ENCODE measurements around the gene FAM81A. TPM values are rescaled to one million over a fixed set of nuclear protein-coding genes. Genes with fewer than 3 reads are reported as not detected.

Gene FAM81A
- polyA plus RNA-seq, 2 of the 4 experiments (the other 2 are of a cell fraction), result 13.1 to 15.1 TPM

GRCh38 chr15:59558851-59559250, 120.9 kb downstream of the FAM81A start:
- no peak overlapping the region for H3K4me2 ChIP-seq
- DNase-seq (ENCODE audit: low read depth in 1 of 2, low spot score in 1 of 2) (no peak), ATAC-seq (no peak), FAIRE-seq (no peak)
- WGBS (ENCODE audit: missing lambda C conversion rate), result 69% methylated on average over 1 of the region's 1 CpG
- H3K4me3 ChIP-seq, result no peak overlapping the region
- H3K9me3 ChIP-seq, result no peaks in the 10 kb centered on the region
- TF ChIP-seq CTCF (IDR thresholded peaks at IDR 0.05) (no peak), REST (IDR thresholded peaks at IDR 0.05) (no peak), KDM1A (IDR thresholded peaks at IDR 0.05; ENCODE audit: low read depth) (no peak), HOXB13 (CRISPR knock-in tag; IDR thresholded peaks at IDR 0.05; ENCODE audit: low read depth) (no peak)
- POLR2A ChIA-PET, result interaction anchor here (0.6 kb wide), 1 partner anchor 99 kb away, joined by 3 read pairs; the partner anchor contains the start of gene GTF2A2
- H3K4me1 ChIP-seq, result peaks cover 34% of the 10 kb centered on the region
- H3K27ac ChIP-seq, result no peak overlapping the region
- CTCF ChIA-PET, result interaction anchor here (0.6 to 22.0 kb wide), 6 partner anchors 20 to 311 kb away, joined by 3 to 312 read pairs (median 4); no protein-coding TSS in a partner anchor

- Histone ChIP-seq H3K27ac (no peak overlapping the region), H3K9me3 (peaks cover 21% of the 10 kb centered on the region), H3K4me1 (peaks cover 7% of the 10 kb centered on the region), H3K4me2 (no peak overlapping the region), H3K4me3 (no peak overlapping the region)
- CTCF ChIA-PET, result interaction anchor here (1.3 to 22.0 kb wide), 3 partner anchors 15 to 72 kb away, joined by 3 to 312 read pairs (median 7); no protein-coding TSS in a partner anchor
- WGBS (ENCODE audit: missing lambda C conversion rate), result 90% methylated on average over 4 of the region's 4 CpGs
- TF ChIP-seq CBX8 (IDR thresholded peaks at IDR 0.05), result no peak
- no peak for TF ChIP-seq JUN (IDR thresholded peaks at IDR 0.05)
- no peak for TF ChIP-seq ZNF302 (CRISPR knock-in tag; IDR thresholded peaks at IDR 0.05)
- no peak for TF ChIP-seq HDAC2 (IDR thresholded peaks at IDR 0.05)
- no peak for TF ChIP-seq FOSB (CRISPR knock-in tag; IDR thresholded peaks at IDR 0.05)
- TF ChIP-seq REST (IDR thresholded peaks at IDR 0.05), result no peak
- TF ChIP-seq MAX (IDR thresholded peaks at IDR 0.05), result no peak
- no peak for TF ChIP-seq KDM1A (IDR thresholded peaks at IDR 0.05; ENCODE audit: low read depth)
- TF ChIP-seq CHD4 (IDR thresholded peaks at IDR 0.05; ENCODE audit: borderline replicate concordance), result no peak
- FAIRE-seq (peak; percentile 32), DNase-seq (ENCODE audit: low read depth in 1 of 2, low spot score in 1 of 2) (no peak), ATAC-seq (peak in 1 of 2 experiments; percentile 43; a peak in 1 of 6 replicates)
- POLR2A ChIA-PET, result no interaction called here
Observed at GRCh38 chr15:59561547-59561946, 123.6 kb downstream of the FAM81A start.
